Right lobe of liver (tissue), 4 donors: ENCODE results near the gene TSNAX.

ENCODE experiments used
- CTCF ChIP-seq, 4 donors: fragments of 200-600 bp in 3 of 4; fragments of 450-650 bp in 1 of 4; IDR thresholded peaks; one replicate each; pipeline versions ENCODE4 v1.5.1 to v1.8.0; 2016 to 2022; ENCODE audit warnings: antibody characterized with exemption in 4 of 4, mild to moderate bottlenecking in 2 of 4
- POLR2A ChIP-seq: fragments of 450-650 bp; IDR thresholded peaks from one replicate; pipeline ENCODE4 v1.6.1; 2017; ENCODE audit warnings: antibody characterized with exemption, mild to moderate bottlenecking
- donor health status: DM: no; HTN: no; CAD: no.
- donor health status: DM: no; HTN: no; CAD: no.
- donor health status: DM: no; HTN: yes; CAD: no.

- TF ChIP-seq CTCF (IDR thresholded peaks at IDR 0.05), result no peak
- no peak for TF ChIP-seq POLR2A
Measured at GRCh38 chr1:231564373-231564772, 35.9 kb downstream of the TSNAX start.
